Upper lobe of left lung (tissue), 4 donors: Measurements from ENCODE around the gene RAP1GAP.

Source experiments
- CTCF ChIP-seq, 6 experiments: fragments of 450-650 bp in 4 of 6; fragments of 200-600 bp in 2 of 6; sonication (generic) in 2 of 6; IDR thresholded peaks; one replicate each; pipeline ENCODE4 v1.5.1; 2016 to 2019; ENCODE audit warnings: antibody characterized with exemption in 6 of 6
- POLR2A ChIP-seq, 4 donors: fragments of 450-650 bp; IDR thresholded peaks; one replicate each; pipeline ENCODE4 v1.5.1; 2016 to 2017; ENCODE audit warnings: antibody characterized with exemption in 4 of 4, mild to moderate bottlenecking in 2 of 4
- POLR2AphosphoS5 ChIP-seq, 2 donors: sonication (generic); formaldehyde crosslinking; IDR thresholded peaks; one replicate each; pipeline ENCODE4 v1.5.1; 2017; ENCODE audit warnings: antibody characterized with exemption in 2 of 2

GRCh38 chr1:21605012-21605715 is 64.0 kb downstream of the RAP1GAP start:
- TF ChIP-seq CTCF (IDR thresholded peaks at IDR 0.05) (no peak), POLR2AphosphoS5 (IDR thresholded peaks at IDR 0.05) (no peak), POLR2A (IDR thresholded peaks at IDR 0.05) (no peak)
